Lower leg skin (tissue), 4 donors: ENCODE data around the gene MAPK14. TPM values are rescaled to one million over a fixed set of nuclear protein-coding genes. Genes with fewer than 3 reads are reported as not detected.
"Not testable (repeated sequence)": the region's sequence is repeated elsewhere in the genome, so short reads cannot be mapped to it uniquely, and the experiment has no call there.

ENCODE experiments used
- DNase-seq, 2 donors: peaks; one replicate each; pipeline ENCODE4 v3.0.0-alpha.2; 2019; ENCODE audit warnings: low spot score in 2 of 2
- H3K4me3 ChIP-seq: fragments of 200-600 bp; sonication (generic); 2 replicates; pipeline ENCODE4 v1.5.1; 2017; ENCODE audit warnings: mild to moderate bottlenecking, low read depth; ENCODE audit not compliant: poor library complexity, severe bottlenecking
- CTCF ChIP-seq, 3 donors: fragments of 450-650 bp; IDR thresholded peaks; one replicate each; pipeline ENCODE4 v1.5.1; 2016; ENCODE audit warnings: antibody characterized with exemption in 3 of 3, mild to moderate bottlenecking in 3 of 3, moderate library complexity in 2 of 3
- POLR2A ChIP-seq, 2 donors: fragments of 450-650 bp; IDR thresholded peaks; one replicate each; pipeline ENCODE4 v1.6.1; 2016 to 2017; ENCODE audit warnings: antibody characterized with exemption in 2 of 2, mild to moderate bottlenecking in 1 of 2, moderate library complexity in 1 of 2
- WGBS, 2 donors: methylation state at CpG; one replicate each; pipeline ENCODE4 v1.1.5; 2018; 5-methylcytosine and 5-hydroxymethylcytosine counted together
- intact Hi-C: fragments of 100-400 bp; cut with DNase I; formaldehyde crosslinking; loops from one replicate; pipeline ENCODE4 v1.15.0; 2023; ENCODE audit warnings: low total_unique reads
- total RNA-seq, 4 donors: library from RNA; depleted of rRNA; stranded (reverse); fragments of >200 nt; gene quantifications; one replicate each; pipeline ENCODE4 v1.1.0, GENCODE V29; 2016

MAPK14 gene
- 100 to 1,000 TPM in 1 of 4 donors, 10 to 100 TPM in 3; 63.0 to 153 (median 77.7) TPM for total RNA-seq

- TF ChIP-seq CTCF (IDR thresholded peaks at IDR 0.05) (peak in 1 of 3 donors; percentile 98), POLR2A (IDR thresholded peaks at IDR 0.05) (peak in 1 of 2 donors; percentile 69)
- intact Hi-C loops = loop anchor here (5.0 kb wide), 2 partner anchors 65 to 335 kb away; no protein-coding TSS in a partner anchor
- WGBS, 2 donors = 0 to 1% methylated on average over 36 to 38 of the region's 62 CpGs
- H3K4me3 ChIP-seq = peak within 1 kb of the TSS; percentile 95
- peak; percentile 99 to 100 for DNase-seq
These were observed at the start of gene MAPK14 for GRCh38 chr6:36027501-36028087. Gene MAPK14, plus strand, starts transcription at chr6:36027808. Its CDS starts 350 bp downstream, at chr6:36028158.

- DNase-seq, H3K4me3 ChIP-seq, intact Hi-C loops: not testable (repeated sequence)
- 93 to 94% methylated on average over 1 of the region's 1 CpG for whole genome bisulfite sequencing, 2 donors
These were observed 47.5 kb upstream of the MAPK14 start for GRCh38 chr6:35980126-35980525.

GRCh38 chr6:35980991-35981645 lies 46.5 kb upstream of the MAPK14 start:
- WGBS, 2 donors = 85 to 87% methylated on average over 6 of the region's 6 CpGs
- no peak overlapping the region for H3K4me3 ChIP-seq
- no peak for TF ChIP-seq CTCF (IDR thresholded peaks at IDR 0.05)
- no peak for TF ChIP-seq POLR2A (IDR thresholded peaks at IDR 0.05)
- intact Hi-C loops = no loop called here
- DNase-seq = no peak

- intact Hi-C loops = no loop called here
- no peak for DNase-seq
- WGBS, 2 donors = 75 to 80% methylated on average over 4 of the region's 4 CpGs
- TF ChIP-seq POLR2A (IDR thresholded peaks at IDR 0.05) (no peak), CTCF (IDR thresholded peaks at IDR 0.05) (no peak)
- no peak overlapping the region for H3K4me3 ChIP-seq
These were observed 42.9 kb upstream of the MAPK14 start for GRCh38 chr6:35984701-35985100.

GRCh38 chr6:35988047-35988446 lies 39.6 kb upstream of the MAPK14 start:
- intact Hi-C loops, H3K4me3 ChIP-seq, DNase-seq: not testable (repeated sequence)
- 85 to 90% methylated on average over 9 of the region's 9 CpGs for WGBS, 2 donors

- intact Hi-C loops = no loop called here
- no peak for DNase-seq
- WGBS, 2 donors = 86 to 91% methylated on average over 3 of the region's 3 CpGs
- no peak overlapping the region for H3K4me3 ChIP-seq
- TF ChIP-seq CTCF (IDR thresholded peaks at IDR 0.05) (no peak), POLR2A (IDR thresholded peaks at IDR 0.05) (no peak)
These were observed 34.5 kb upstream of the MAPK14 start for GRCh38 chr6:35993150-35993549.
